Activated naive CD4-positive, alpha-beta T cell treated with anti-CD3 and anti-CD28 coated beads, Interleukin-2, amount 10 ng/mL, durations not matched to agents 7 days and 5 days (primary cell): Measurements from ENCODE around the gene NEMP2.
A peak's percentile ranks its signal among the peaks of the same experiment; 100 is the strongest.

ENCODE experiments used
- CTCF ChIA-PET: fragments of 350-600 bp; sonication (Branson Sonifier 250); formaldehyde crosslinking; loops from one replicate; lab custom pipeline; 2021; ENCODE audit warnings: antibody characterized with exemption; lab: Charles Lee
- DNase-seq: peaks from one replicate; pipeline ENCODE4 v3.0.0-alpha.2; 2020
- H3K27ac Mint-ChIP-seq: one replicate; pipeline ENCODE4 v1.8.0; 2021; ENCODE audit warnings: mild to moderate bottlenecking, moderate library complexity, mixed read lengths
- H3K27me3 Mint-ChIP-seq: one replicate; pipeline ENCODE4 v1.8.0; 2021; ENCODE audit warnings: mild to moderate bottlenecking, mixed read lengths
- H3K36me3 Mint-ChIP-seq: one replicate; pipeline ENCODE4 v1.8.0; 2021; ENCODE audit warnings: mixed read lengths
- H3K4me1 Mint-ChIP-seq: one replicate; pipeline ENCODE4 v1.8.0; 2021; ENCODE audit warnings: mixed read lengths
- H3K4me3 Mint-ChIP-seq: one replicate; pipeline ENCODE4 v1.8.0; 2021; ENCODE audit warnings: mild to moderate bottlenecking, moderate library complexity, mixed read lengths
- H3K9me3 Mint-ChIP-seq: one replicate; pipeline ENCODE4 v1.8.0; 2021; ENCODE audit warnings: mixed read lengths

Gene NEMP2

GRCh38 chr2:190534310-190535120 is at the start of gene NEMP2:
Gene NEMP2 (minus strand): TSS chr2:190534722. CDS start chr2:190534655, 67 bp downstream.
- peaks cover 26% of the 10 kb centered on the region for H3K9me3 Mint-ChIP-seq
- peaks cover 35% of the 10 kb centered on the region for H3K36me3 Mint-ChIP-seq
- H3K27ac Mint-ChIP-seq = peak within 1 kb of the TSS; percentile 100
- no peaks in the 10 kb centered on the region for H3K27me3 Mint-ChIP-seq
- H3K4me1 Mint-ChIP-seq = peaks cover 57% of the 10 kb centered on the region
- CTCF ChIA-PET = interaction anchor here (1.5 to 1.7 kb wide), 3 partner anchors 14 to 151 kb away, joined by 4 to 5 read pairs (median 4); no protein-coding TSS in a partner anchor
- peak within 1 kb of the TSS; percentile 95 for H3K4me3 Mint-ChIP-seq
- peak; percentile 85 for DNase-seq

GRCh38 chr2:190583507-190584337 is 49.2 kb upstream of the NEMP2 start:
- Mint-ChIP-seq H3K27ac (no peak overlapping the region), H3K4me1 (peaks cover 5% of the 10 kb centered on the region), H3K27me3 (no peaks in the 10 kb centered on the region), H3K36me3 (no peaks in the 10 kb centered on the region), H3K4me3 (no peak overlapping the region), H3K9me3 (no peaks in the 10 kb centered on the region)
- CTCF ChIA-PET = no interaction called here
- DNase-seq = no peak

GRCh38 chr2:190582736-190583506 is 48.4 kb upstream of the NEMP2 start:
- Mint-ChIP-seq H3K4me1 (peaks cover 13% of the 10 kb centered on the region), H3K27me3 (no peaks in the 10 kb centered on the region)
- DNase-seq = no peak

GRCh38 chr2:190582019-190582418 is 47.5 kb upstream of the NEMP2 start:
- Mint-ChIP-seq H3K27ac (no peak overlapping the region), H3K4me3 (no peak overlapping the region), H3K36me3 (no peaks in the 10 kb centered on the region), H3K27me3 (no peaks in the 10 kb centered on the region), H3K9me3 (no peaks in the 10 kb centered on the region), H3K4me1 (peaks cover 16% of the 10 kb centered on the region)
- DNase-seq = no peak
- CTCF ChIA-PET = no interaction called here

More at GRCh38 chr2:190582736-190583506, 48.4 kb upstream of the NEMP2 start:
- no peak overlapping the region for H3K4me3 Mint-ChIP-seq
- no peaks in the 10 kb centered on the region for H3K9me3 Mint-ChIP-seq
- H3K27ac Mint-ChIP-seq = no peak overlapping the region
- H3K36me3 Mint-ChIP-seq = no peaks in the 10 kb centered on the region
- CTCF ChIA-PET = no interaction called here

GRCh38 chr2:190579915-190580846 is 45.7 kb upstream of the NEMP2 start:
- CTCF ChIA-PET = interaction anchor here (1.4 kb wide), 1 partner anchor 9 kb away, joined by 4 read pairs; no protein-coding TSS in a partner anchor
- no peak overlapping the region for H3K4me3 Mint-ChIP-seq
- H3K4me1 Mint-ChIP-seq = peaks cover 25% of the 10 kb centered on the region
- H3K9me3 Mint-ChIP-seq = no peaks in the 10 kb centered on the region
- H3K27ac Mint-ChIP-seq = no peak overlapping the region
- DNase-seq = no peak
- no peaks in the 10 kb centered on the region for H3K27me3 Mint-ChIP-seq
- no peaks in the 10 kb centered on the region for H3K36me3 Mint-ChIP-seq

- Mint-ChIP-seq H3K9me3 (no peaks in the 10 kb centered on the region), H3K36me3 (no peaks in the 10 kb centered on the region), H3K27me3 (no peaks in the 10 kb centered on the region), H3K4me3 (no peak overlapping the region), H3K4me1 (peaks cover 30% of the 10 kb centered on the region), H3K27ac (no peak overlapping the region)
- no peak for DNase-seq
- CTCF ChIA-PET = no interaction called here
Observed at GRCh38 chr2:190579058-190579410, 44.5 kb upstream of the NEMP2 start.

- Mint-ChIP-seq H3K27ac (peak overlapping the region; percentile 0), H3K4me3 (no peak overlapping the region), H3K9me3 (no peaks in the 10 kb centered on the region), H3K27me3 (no peaks in the 10 kb centered on the region), H3K4me1 (peaks cover 30% of the 10 kb centered on the region), H3K36me3 (no peaks in the 10 kb centered on the region)
- no peak for DNase-seq
- CTCF ChIA-PET = no interaction called here
Observed at GRCh38 chr2:190578158-190579057, 43.9 kb upstream of the NEMP2 start.

GRCh38 chr2:190576573-190576972 is 42.1 kb upstream of the NEMP2 start:
- no peaks in the 10 kb centered on the region for H3K9me3 Mint-ChIP-seq
- CTCF ChIA-PET = no interaction called here
- H3K4me3 Mint-ChIP-seq = no peak overlapping the region
- no peaks in the 10 kb centered on the region for H3K36me3 Mint-ChIP-seq
- H3K4me1 Mint-ChIP-seq = peaks cover 30% of the 10 kb centered on the region
- DNase-seq = no peak
- H3K27me3 Mint-ChIP-seq = no peaks in the 10 kb centered on the region
- no peak overlapping the region for H3K27ac Mint-ChIP-seq

GRCh38 chr2:190575263-190575662 is 40.7 kb upstream of the NEMP2 start:
- CTCF ChIA-PET = no interaction called here
- DNase-seq = no peak
- Mint-ChIP-seq H3K9me3 (no peaks in the 10 kb centered on the region), H3K27me3 (no peaks in the 10 kb centered on the region), H3K27ac (no peak overlapping the region), H3K4me1 (peaks cover 30% of the 10 kb centered on the region), H3K36me3 (no peaks in the 10 kb centered on the region), H3K4me3 (no peak overlapping the region)

GRCh38 chr2:190574169-190574568 is 39.6 kb upstream of the NEMP2 start:
- DNase-seq = no peak
- Mint-ChIP-seq H3K9me3 (no peaks in the 10 kb centered on the region), H3K4me3 (no peak overlapping the region), H3K36me3 (no peaks in the 10 kb centered on the region), H3K27me3 (no peaks in the 10 kb centered on the region), H3K27ac (no peak overlapping the region), H3K4me1 (peaks cover 30% of the 10 kb centered on the region)
- CTCF ChIA-PET = interaction anchor here (0.7 to 1.0 kb wide), 2 partner anchors 259 to 313 kb away, joined by 3 to 5 read pairs; no protein-coding TSS in a partner anchor

- H3K4me3 Mint-ChIP-seq = no peak overlapping the region
- peaks cover 7% of the 10 kb centered on the region for H3K9me3 Mint-ChIP-seq
- peaks cover under 1% of the 10 kb centered on the region for H3K36me3 Mint-ChIP-seq
- no peaks in the 10 kb centered on the region for H3K27me3 Mint-ChIP-seq
- no peak overlapping the region for H3K27ac Mint-ChIP-seq
- H3K4me1 Mint-ChIP-seq = peaks cover 14% of the 10 kb centered on the region
- DNase-seq = no peak
- CTCF ChIA-PET = no interaction called here
Observed at GRCh38 chr2:190572246-190572645, 37.7 kb upstream of the NEMP2 start.

- H3K9me3 Mint-ChIP-seq = peaks cover 11% of the 10 kb centered on the region
- H3K27me3 Mint-ChIP-seq = no peaks in the 10 kb centered on the region
- no peak overlapping the region for H3K27ac Mint-ChIP-seq
- H3K4me3 Mint-ChIP-seq = no peak overlapping the region
- peaks cover 3% of the 10 kb centered on the region for H3K36me3 Mint-ChIP-seq
- no peak for DNase-seq
- H3K4me1 Mint-ChIP-seq = peaks cover 14% of the 10 kb centered on the region
- CTCF ChIA-PET = no interaction called here
Observed at GRCh38 chr2:190571686-190572085, 37.2 kb upstream of the NEMP2 start.
